K562 (cell line): ENCODE results near the gene ARHGEF10L. TPM values are rescaled to one million over a fixed set of nuclear protein-coding genes. Genes with fewer than 3 reads are reported as not detected.

Experiments
- ATAC-seq: fragments of 200-7000 bp; cut with Tn5 transposase; 3 replicates; pipeline ENCODE4 v1.9.1; 2020; ENCODE audit warnings: moderate library complexity
- BruUV-seq: library from RNA; stranded (reverse); fragments of 400-500 nt; replicated peaks from 2 replicates; lab custom pipeline; 2021; lab: Mats Ljungman, UMichigan
- CTCF ChIA-PET: fragments of 300-600 bp; formaldehyde crosslinking; extraction: SDS; loops from one replicate; lab custom pipeline; 2021; ENCODE audit warnings: low intra/inter-chr PET ratio; lab: Yijun Ruan, JAX
- POLR2A ChIA-PET: fragments of 300-600, 350-650 bp; sonication (Branson Sonifier 250); formaldehyde crosslinking; extraction: SDS; loops from one replicate; lab custom pipeline; 2021; ENCODE audit warnings: antibody characterized with exemption, inconsistent platforms; lab: Yijun Ruan, JAX
- DNase-seq, 4 experiments: peaks; one replicate each; pipeline versions ENCODE4 v3.0.0 to v3.0.0-alpha.2; 2011 to 2018; ENCODE audit warnings: low spot score in 3 of 4, mixed read lengths in 3 of 4; ENCODE audit errors: extremely low read depth in 1 of 4
- FAIRE-seq: peaks from 2 replicates; lab custom pipeline; 2011; peaks lifted over from hg19 to GRCh38; lab: Jason Lieb, UNC
- H2AFZ ChIP-seq: 2 replicates; pipeline ENCODE4 v1.6.0; 2011; ENCODE audit warnings: low read depth, low read length, control low read depth, inconsistent platforms
- H3K27ac ChIP-seq: fragments of 200-600 bp; 3 replicates; pipeline ENCODE4 v1.8.0; 2011; ENCODE audit warnings: low read depth, mild to moderate bottlenecking, control low read depth, inconsistent platforms, low read length, moderate library complexity, mixed read lengths; ENCODE audit errors: extremely low read depth
- H3K27me3 ChIP-seq, 2 experiments: fragments of 300-600 bp in 1 of 2; 2 replicates in 1 of 2; 3 replicates in 1 of 2; pipeline versions ENCODE4 v1.6.0 to v1.8.0; 2011; ENCODE audit warnings: inconsistent platforms in 2 of 2, low read length in 2 of 2, mild to moderate bottlenecking in 1 of 2, mixed read lengths in 1 of 2, moderate library complexity in 1 of 2; ENCODE audit not compliant: control insufficient read depth in 2 of 2, insufficient read depth in 2 of 2
- H3K36me3 ChIP-seq: fragments of 300-600 bp; 3 replicates; pipeline ENCODE4 v1.8.0; 2011; ENCODE audit warnings: mild to moderate bottlenecking, low read length, inconsistent platforms; ENCODE audit not compliant: control insufficient read depth, insufficient read depth
- H3K4me1 ChIP-seq, 2 experiments: fragments of 200-600 bp in 1 of 2; replicated peaks in 1 of 2; 2 replicates in 1 of 2; 3 replicates in 1 of 2; pipeline versions ENCODE4 v1.5.1 to v1.8.0; 2011; ENCODE audit warnings: inconsistent platforms in 2 of 2, low read length in 2 of 2, mild to moderate bottlenecking in 1 of 2, mixed read lengths in 1 of 2, moderate library complexity in 1 of 2; ENCODE audit not compliant: control insufficient read depth in 2 of 2, insufficient read depth in 2 of 2
- H3K4me2 ChIP-seq: 2 replicates; pipeline ENCODE4 v1.6.1; 2011; ENCODE audit warnings: low read length, control low read depth, inconsistent platforms, mixed read lengths; ENCODE audit not compliant: insufficient read depth
- H3K4me3 ChIP-seq: fragments of 200-600 bp; sonication (generic), shearing (Covaris generic); 2 replicates; pipeline ENCODE4 v1.5.1; 2016; ENCODE audit warnings: control low read depth, inconsistent platforms
- H3K79me2 ChIP-seq: fragments of 200-600 bp; 3 replicates; pipeline ENCODE4 v1.8.0; 2011; ENCODE audit warnings: low read length, inconsistent platforms; ENCODE audit not compliant: control insufficient read depth, insufficient read depth
- H3K9ac ChIP-seq, 2 experiments: 2 replicates each; pipeline versions ENCODE4 v1.6.0 to v1.6.1; 2011; ENCODE audit warnings: low read depth in 2 of 2, low read length in 2 of 2, control low read depth in 1 of 2, inconsistent platforms in 1 of 2, mild to moderate bottlenecking in 1 of 2, mixed read lengths in 1 of 2; ENCODE audit not compliant: insufficient read depth in 1 of 2
- H3K9me1 ChIP-seq: one replicate; pipeline ENCODE4 v1.6.0; 2011; ENCODE audit warnings: inconsistent platforms, mild to moderate bottlenecking, low read length, moderate library complexity; ENCODE audit not compliant: control insufficient read depth, insufficient read depth
- H3K9me3 ChIP-seq: replicated peaks from 2 replicates; pipeline ENCODE4 v1.5.1; 2011; ENCODE audit warnings: low read depth, low read length, inconsistent platforms; ENCODE audit not compliant: control insufficient read depth, insufficient read depth
- H4K20me1 ChIP-seq: replicated peaks from 2 replicates; pipeline ENCODE4 v1.6.1; 2011; ENCODE audit warnings: low read length, inconsistent platforms, mixed read lengths; ENCODE audit not compliant: control insufficient read depth, insufficient read depth
- ASH1L ChIP-seq: fragments of 450-650 bp; IDR thresholded peaks from 2 replicates; pipeline ENCODE4 v1.6.1; 2018; ENCODE audit warnings: borderline replicate concordance, mild to moderate bottlenecking, low read depth; ENCODE audit not compliant: partially characterized antibody
- BRCA1 ChIP-seq, 2 experiments: fragments of 450-650 bp in 1 of 2; sonication (generic) in 1 of 2; formaldehyde crosslinking in 1 of 2; IDR thresholded peaks; 2 replicates each; pipeline versions ENCODE4 v1.5.0 to v1.6.1; 2017 to 2020; ENCODE audit warnings: mild to moderate bottlenecking in 1 of 2, missing genetic modification reagents in 1 of 2
- CBX5 ChIP-seq: IDR thresholded peaks from 2 replicates; pipeline ENCODE4 v1.6.1; 2014; ENCODE audit warnings: low read depth, borderline replicate concordance
- NCOR1 ChIP-seq: fragments of 450-650 bp; IDR thresholded peaks from 2 replicates; pipeline ENCODE4 v1.6.1; 2016; ENCODE audit warnings: mild to moderate bottlenecking, moderate library complexity
- RBBP5 ChIP-seq: fragments of 200-600 bp; sonication (generic); IDR thresholded peaks from 2 replicates; pipeline ENCODE4 v1.6.1; 2012; ENCODE audit warnings: borderline replicate concordance, mild to moderate bottlenecking, low read length, control low read depth, inconsistent platforms; ENCODE audit not compliant: insufficient read depth, poor library complexity, severe bottlenecking
- RFX1 ChIP-seq: fragments of 450-650 bp; IDR thresholded peaks from 2 replicates; pipeline ENCODE4 v1.6.1; 2016; ENCODE audit warnings: mild to moderate bottlenecking, moderate library complexity
- TAF15 ChIP-seq: fragments of 200-400 bp; formaldehyde crosslinking; IDR thresholded peaks from 2 replicates; pipeline ENCODE4 v1.6.1; 2017; ENCODE audit warnings: mild to moderate bottlenecking, low read depth, low read length, moderate library complexity
- XRCC5 ChIP-seq: fragments of 200-400 bp; formaldehyde crosslinking; IDR thresholded peaks from 2 replicates; pipeline ENCODE4 v1.6.1; 2017; ENCODE audit warnings: low read depth, mild to moderate bottlenecking, low read length
- WGBS: fragments of 100-300 bp; shearing (Covaris generic); methylation state at CpG from one replicate; pipeline ENCODE4 v1.1.6; 2016; ENCODE audit warnings: low coverage, mixed read lengths; ENCODE audit not compliant: insufficient coverage; ENCODE audit errors: missing lambda C conversion rate; 5-methylcytosine and 5-hydroxymethylcytosine counted together
- in situ Hi-C: fragments of 300-500 bp; cut with MboI; formaldehyde crosslinking; loops from 4 replicates; pipeline ENCODE4 v1.15.0; 2018; ENCODE audit warnings: inconsistent platforms, mixed read lengths
- intact Hi-C: fragments of 100-400 bp; cut with micrococcal nuclease; formaldehyde crosslinking; loops from 2 replicates; pipeline ENCODE4 v1.14.2; 2022
- polyA plus RNA-seq, 8 experiments: library from polyadenylated mRNA; depleted of rRNA in 4 of 8; stranded (reverse) in 5 of 8; unstranded in 3 of 8; fragments of >200 nt; fragmentation: Nextera tagmentation in 2 of 8; fragmentation: Illumina TruSeq in 1 of 8; extraction: Ambion mirVana in 2 of 8; extraction: Trizol in 1 of 8; gene quantifications; 2 replicates each; pipeline versions ENCODE4 v1.2.1 to v1.2.3, GENCODE V29; 2011 to 2014; ENCODE audit warnings: inconsistent platforms in 1 of 8, missing spikeins in 1 of 8
- total RNA-seq, 7 experiments: library from RNA; depleted of rRNA in 6 of 7; stranded (reverse); fragments of >200 nt in 6 of 7; fragmentation: Illumina TruSeq in 2 of 7; extraction: Trizol in 2 of 7; gene quantifications; 2 replicates each; pipeline versions ENCODE4 v1.2.1 to v1.2.3, GENCODE V29; 2011 to 2021; ENCODE audit warnings: low replicate concordance in 1 of 7
- TF ChIP-seq, protein P1 (sequence below): conservative IDR thresholded peaks from 2 replicates; pipeline ENCODE4 v1.6.1; 2011; ENCODE audit warnings: low read depth, mild to moderate bottlenecking, low read length; ENCODE audit not compliant: control insufficient read depth
- TF ChIP-seq, protein P2 (sequence below): sonication (generic); formaldehyde crosslinking; IDR thresholded peaks from 2 replicates; pipeline ENCODE4 v1.9.0; 2022; ENCODE audit warnings: mild to moderate bottlenecking, missing genetic modification reagents

Gene ARHGEF10L
- total and polyA plus RNA-seq, 9 of the 15 experiments (the other 6 are each of a cell fraction or from before 2014, with no cell fraction given): 0.09 to 0.13 TPM; not detected in 7

DNA sequence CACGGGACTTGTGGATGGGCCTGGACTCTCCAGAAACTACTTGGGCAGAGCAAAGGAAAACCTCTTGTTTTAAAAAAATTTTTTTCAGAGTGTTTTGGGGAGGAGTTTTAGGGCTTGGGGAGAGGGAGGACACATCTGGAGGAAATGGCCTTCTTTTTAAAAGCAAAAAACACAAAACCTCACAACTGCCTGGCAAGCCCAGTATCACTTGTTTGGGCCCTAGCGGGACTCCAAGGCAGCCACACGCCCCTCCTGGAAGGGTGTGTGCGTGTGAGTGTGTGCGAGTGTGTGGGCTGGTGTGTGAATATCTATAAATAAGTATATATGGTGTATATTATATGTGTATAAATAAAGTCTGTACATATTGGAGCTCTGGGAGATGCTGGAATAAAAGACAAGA, 158.0 kb downstream of the ARHGEF10L start:
- H3K9me1 ChIP-seq: no peaks in the 10 kb centered on the region
- no peak overlapping the region for H3K4me2 ChIP-seq
- no peaks in the 10 kb centered on the region for H3K79me2 ChIP-seq
- no peak for FAIRE-seq
- CTCF ChIA-PET: no interaction called here
- H4K20me1 ChIP-seq: 0 out of 2 replicates have a peak, but pooled peaks cover 12% of the 10 kb centered on the region
- DNase-seq: no peak
- H3K36me3 ChIP-seq: no peaks in the 10 kb centered on the region
- no peak overlapping the region for H2AFZ ChIP-seq
- no peak for ATAC-seq
- WGBS: 3% methylated on average over 5 of the region's 5 CpGs
- H3K4me1 ChIP-seq: peaks cover 0 to 6% of the 10 kb centered on the region in 2 experiments; a peak in 2 of 5 replicates
- POLR2A ChIA-PET: interaction anchor here (0.5 to 1.0 kb wide), 2 partner anchors 9 to 26 kb away, joined by 3 to 4 read pairs; no protein-coding TSS in a partner anchor
- TF ChIP-seq TAF15 (no peak), XRCC5 (no peak), BRCA1 (IDR thresholded peaks at IDR 0.05) (no peak), BRCA1 (CRISPR knock-in tag; IDR thresholded peaks at IDR 0.05) (no peak), ASH1L (no peak), RFX1 (no peak), RBBP5 (no peak), NCOR1 (no peak), CBX5 (no peak)
- TF ChIP-seq, protein P1, sequence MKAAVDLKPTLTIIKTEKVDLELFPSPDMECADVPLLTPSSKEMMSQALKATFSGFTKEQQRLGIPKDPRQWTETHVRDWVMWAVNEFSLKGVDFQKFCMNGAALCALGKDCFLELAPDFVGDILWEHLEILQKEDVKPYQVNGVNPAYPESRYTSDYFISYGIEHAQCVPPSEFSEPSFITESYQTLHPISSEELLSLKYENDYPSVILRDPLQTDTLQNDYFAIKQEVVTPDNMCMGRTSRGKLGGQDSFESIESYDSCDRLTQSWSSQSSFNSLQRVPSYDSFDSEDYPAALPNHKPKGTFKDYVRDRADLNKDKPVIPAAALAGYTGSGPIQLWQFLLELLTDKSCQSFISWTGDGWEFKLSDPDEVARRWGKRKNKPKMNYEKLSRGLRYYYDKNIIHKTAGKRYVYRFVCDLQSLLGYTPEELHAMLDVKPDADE: no peak
- TF ChIP-seq, protein P2, sequence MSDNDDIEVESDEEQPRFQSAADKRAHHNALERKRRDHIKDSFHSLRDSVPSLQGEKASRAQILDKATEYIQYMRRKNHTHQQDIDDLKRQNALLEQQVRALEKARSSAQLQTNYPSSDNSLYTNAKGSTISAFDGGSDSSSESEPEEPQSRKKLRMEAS (CRISPR knock-in tag): no peak
- no TSS peak for BruUV-seq
- H3K4me3 ChIP-seq: no peak overlapping the region
- in situ Hi-C loops: no loop called here
- intact Hi-C loops: no loop called here
- no peaks in the 10 kb centered on the region for H3K9me3 ChIP-seq
- peaks cover 30 to 90% of the 10 kb centered on the region in 2 experiments for H3K27me3 ChIP-seq
- H3K9ac ChIP-seq: no peak overlapping the region; a peak in 1 of 4 replicates
- no peak overlapping the region for H3K27ac ChIP-seq
